ENCODE data around the gene ZNF469. TPM values are rescaled to one million over a fixed set of nuclear protein-coding genes. Genes with fewer than 3 reads are reported as not detected.

The ZNF469 gene
- total and polyA plus RNA-seq, 4 donors: 0.04 to 0.50 (median 0.36) TPM

GRCh38 chr16:88346680-88347505 is 35.9 kb upstream of the ZNF469 start:
- H3K4me3 ChIP-seq (ENCODE audit: low read depth in 1 of 3, low read length in 3 of 3): no peak overlapping the region
- H3K36me3 ChIP-seq (ENCODE audit: control insufficient read depth in 4 of 4, insufficient read depth in 3 of 4, low read depth in 1 of 4, low read length in 3 of 4): no peaks in the 10 kb centered on the region
- no peak overlapping the region for H3K9ac ChIP-seq (ENCODE audit: low read depth in 1 of 2, low read length in 2 of 2)
- TF ChIP-seq NR2F2 (IDR thresholded peaks at IDR 0.05) (no peak), ATF3 (IDR thresholded peaks at IDR 0.05) (no peak), REST (IDR thresholded peaks at IDR 0.05) (no peak), SP1 (IDR thresholded peaks at IDR 0.05) (no peak), EGR1 (IDR thresholded peaks at IDR 0.05; ENCODE audit: low read depth in 2 of 2) (no peak)
- H3K9me3 ChIP-seq (ENCODE audit: control insufficient read depth in 4 of 4, low read length in 3 of 4): no peaks in the 10 kb centered on the region
- H3K27me3 ChIP-seq (ENCODE audit: control insufficient read depth in 4 of 4, insufficient read depth in 4 of 4, low read length in 3 of 4): no peaks in the 10 kb centered on the region
- WGBS: 86% methylated on average over 26 of the region's 26 CpGs
- no peak for DNase-seq (ENCODE audit: low spot score)
- no peak overlapping the region for H3K27ac ChIP-seq (ENCODE audit: low read depth in 1 of 2, low read length in 2 of 2)
- H3K4me1 ChIP-seq (ENCODE audit: control insufficient read depth in 4 of 4, insufficient read depth in 4 of 4, low read length in 3 of 4): no peaks in the 10 kb centered on the region

- Histone ChIP-seq H3K36me3 (ENCODE audit: control insufficient read depth in 4 of 4, insufficient read depth in 3 of 4, low read depth in 1 of 4, low read length in 3 of 4) (no peaks in the 10 kb centered on the region), H3K4me3 (ENCODE audit: low read depth in 1 of 3, low read length in 3 of 3) (no peak overlapping the region), H3K9ac (ENCODE audit: low read depth in 1 of 2, low read length in 2 of 2) (no peak overlapping the region), H3K27me3 (ENCODE audit: control insufficient read depth in 4 of 4, insufficient read depth in 4 of 4, low read length in 3 of 4) (no peaks in the 10 kb centered on the region), H3K9me3 (ENCODE audit: control insufficient read depth in 4 of 4, low read length in 3 of 4) (no peaks in the 10 kb centered on the region), H3K27ac (ENCODE audit: low read depth in 1 of 2, low read length in 2 of 2) (no peak overlapping the region), H3K4me1 (ENCODE audit: control insufficient read depth in 4 of 4, insufficient read depth in 4 of 4, low read length in 3 of 4) (no peaks in the 10 kb centered on the region)
- TF ChIP-seq RXRA (IDR thresholded peaks at IDR 0.05) (no peak), NR2F2 (IDR thresholded peaks at IDR 0.05) (no peak), FOXA2 (IDR thresholded peaks at IDR 0.05) (no peak), RAD21 (IDR thresholded peaks at IDR 0.05) (no peak), YY1 (IDR thresholded peaks at IDR 0.05) (no peak), EGR1 (IDR thresholded peaks at IDR 0.05; ENCODE audit: low read depth in 2 of 2) (no peak), GABPA (IDR thresholded peaks at IDR 0.05 in 1 of 2, conservative IDR thresholded peaks at IDR 0.05 in 1 of 2) (no peak), ATF3 (IDR thresholded peaks at IDR 0.05) (no peak), HNF4G (IDR thresholded peaks at IDR 0.05) (no peak), HNF4A (conservative IDR thresholded peaks at IDR 0.05) (no peak), MAX (IDR thresholded peaks at IDR 0.05) (no peak), CTCF (IDR thresholded peaks at IDR 0.05; ENCODE audit: low read depth, low read length, missing input control) (no peak), SP1 (IDR thresholded peaks at IDR 0.05) (no peak), TAF1 (conservative IDR thresholded peaks at IDR 0.05) (no peak), FOXA1 (IDR thresholded peaks at IDR 0.05) (no peak), REST (IDR thresholded peaks at IDR 0.05) (no peak)
- WGBS: 83% methylated on average over 21 of the region's 21 CpGs
- DNase-seq (ENCODE audit: low spot score): no peak
Observed at GRCh38 chr16:88347656-88348376, 34.9 kb upstream of the ZNF469 start.
